GM12878 (cell line): ENCODE measurements around the gene SHC4. TPM values are rescaled to one million over a fixed set of nuclear protein-coding genes. Genes with fewer than 3 reads are reported as not detected.

ENCODE experiments used
- ATAC-seq: fragments of 200-7000 bp; cut with Tn5 transposase; 3 replicates; pipeline ENCODE4 v1.9.1; 2020; ENCODE audit warnings: mild to moderate bottlenecking, moderate library complexity
- BruUV-seq: library from RNA; stranded (reverse); fragments of 400-500 nt; replicated peaks from 2 replicates; lab custom pipeline; 2021; lab: Mats Ljungman, UMichigan
- CTCF ChIA-PET: fragments of 300-600 bp; sonication (Branson Sonifier 250); formaldehyde crosslinking; extraction: SDS; loops from one replicate; lab custom pipeline; 2021; ENCODE audit warnings: inconsistent platforms; lab: Yijun Ruan, JAX
- POLR2A ChIA-PET: fragments of 350-600 bp; formaldehyde crosslinking; extraction: SDS; loops from one replicate; lab custom pipeline; 2021; ENCODE audit warnings: inconsistent platforms; lab: Charles Lee
- RAD21 ChIA-PET: fragments of 300-600 bp; sonication (Branson Sonifier 250); formaldehyde crosslinking; loops from one replicate; lab custom pipeline; 2023; ENCODE audit warnings: antibody characterized with exemption; ENCODE audit not compliant: unreplicated experiment; lab: Charles Lee
- SMC1A ChIA-PET: fragments of 300-600 bp; sonication (Branson Sonifier 250); formaldehyde crosslinking; loops from one replicate; lab custom pipeline; 2023; ENCODE audit not compliant: unreplicated experiment, uncharacterized antibody; lab: Charles Lee
- DNase-seq: peaks from one replicate; pipeline ENCODE4 v3.0.0-alpha.2; 2011; ENCODE audit warnings: low read depth, low spot score
- FAIRE-seq: peaks from 3 replicates; lab custom pipeline; 2011; peaks lifted over from hg19 to GRCh38; lab: Jason Lieb, UNC
- H2AFZ ChIP-seq: 2 replicates; pipeline ENCODE4 v1.6.0; 2011; ENCODE audit warnings: low read depth, low read length, control low read depth; ENCODE audit not compliant: control insufficient read depth
- H3K27ac ChIP-seq: 2 replicates; pipeline ENCODE4 v1.5.1; 2011; ENCODE audit warnings: control low read depth; ENCODE audit not compliant: control insufficient read depth, insufficient read depth
- H3K27me3 ChIP-seq, 2 experiments: replicated peaks in 1 of 2; 2 replicates each; pipeline versions ENCODE4 v1.6.0 to v1.6.1; 2011; ENCODE audit warnings: low read length in 1 of 2; ENCODE audit not compliant: control insufficient read depth in 2 of 2, insufficient read depth in 2 of 2
- H3K36me3 ChIP-seq, 2 experiments: 2 replicates each; pipeline ENCODE4 v1.5.1; 2011; ENCODE audit warnings: low read length in 1 of 2; ENCODE audit not compliant: control insufficient read depth in 2 of 2, insufficient read depth in 2 of 2
- H3K4me1 ChIP-seq: 2 replicates; pipeline ENCODE4 v1.6.1; 2011; ENCODE audit warnings: mild to moderate bottlenecking, low read length, moderate library complexity, mixed read lengths; ENCODE audit not compliant: control insufficient read depth, insufficient read depth
- H3K4me2 ChIP-seq: 2 replicates; pipeline ENCODE4 v1.6.0; 2011; ENCODE audit warnings: control low read depth; ENCODE audit not compliant: control insufficient read depth, insufficient read depth
- H3K4me3 ChIP-seq: fragments of 200-600 bp; sonication (generic); 2 replicates; pipeline ENCODE4 v1.5.1; 2016
- H3K79me2 ChIP-seq: 2 replicates; pipeline ENCODE4 v1.6.0; 2011; ENCODE audit warnings: low read length; ENCODE audit not compliant: control insufficient read depth, insufficient read depth
- H3K9ac ChIP-seq: 2 replicates; pipeline ENCODE4 v1.8.0; 2011; ENCODE audit warnings: low read length, control low read depth, mixed read lengths; ENCODE audit not compliant: control insufficient read depth, insufficient read depth
- H3K9me3 ChIP-seq: replicated peaks from 3 replicates; pipeline ENCODE4 v1.5.1; 2011; ENCODE audit warnings: mild to moderate bottlenecking, low read length; ENCODE audit not compliant: control insufficient read depth, insufficient read depth
- H4K20me1 ChIP-seq: 2 replicates; pipeline ENCODE4 v1.6.0; 2011; ENCODE audit not compliant: control insufficient read depth, insufficient read depth
- ZBTB40 ChIP-seq: fragments of 450-650 bp; IDR thresholded peaks from 2 replicates; pipeline ENCODE4 v1.6.1; 2016; ENCODE audit warnings: mild to moderate bottlenecking, moderate library complexity, borderline replicate concordance
- WGBS: methylation state at CpG from one replicate; pipeline ENCODE4 v1.1.6; 2016; ENCODE audit warnings: low lambda C conversion rate; ENCODE audit not compliant: insufficient replicate concordance, insufficient coverage; ENCODE audit errors: missing lambda C conversion rate; 5-methylcytosine and 5-hydroxymethylcytosine counted together
- in situ Hi-C: fragments of 300-500 bp; cut with MboI; formaldehyde crosslinking; loops from 9 replicates; pipeline ENCODE4 v1.14.3; 2018; ENCODE audit warnings: mixed read lengths
- intact Hi-C: fragments of 100-400 bp; cut with micrococcal nuclease; formaldehyde crosslinking; loops from one replicate; pipeline ENCODE4 v1.14.2; 2022; ENCODE audit not compliant: unreplicated experiment
- polyA plus RNA-seq, 11 experiments: library from polyadenylated mRNA; depleted of rRNA in 4 of 11; unstranded in 6 of 11; stranded (reverse) in 5 of 11; fragments of >200 nt; fragmentation: Nextera tagmentation in 4 of 11; fragmentation: Illumina TruSeq in 1 of 11; extraction: Ambion mirVana in 4 of 11; extraction: Trizol in 1 of 11; gene quantifications; 1 replicate in 1 of 11; 2 replicates in 10 of 11; pipeline versions ENCODE4 v1.2.1 to v1.2.3, GENCODE V29; 2011 to 2016; ENCODE audit warnings: inconsistent platforms in 2 of 11, missing spikeins in 2 of 11, low read depth in 1 of 11
- total RNA-seq, 4 experiments: library from RNA; depleted of rRNA in 3 of 4; stranded (reverse); fragments of >200 nt in 3 of 4; fragmentation: Illumina TruSeq in 1 of 4; extraction: Trizol in 1 of 4; gene quantifications; 2 replicates each; pipeline versions ENCODE4 v1.2.1 to v1.2.3, GENCODE V29; 2013 to 2021

SHC4 gene
- total and polyA plus RNA-seq, 10 of the 15 experiments (the other 5 are each of a cell fraction or from before 2014, with no cell fraction given) = 0.04 to 0.87 (median 0.14) TPM

DNA sequence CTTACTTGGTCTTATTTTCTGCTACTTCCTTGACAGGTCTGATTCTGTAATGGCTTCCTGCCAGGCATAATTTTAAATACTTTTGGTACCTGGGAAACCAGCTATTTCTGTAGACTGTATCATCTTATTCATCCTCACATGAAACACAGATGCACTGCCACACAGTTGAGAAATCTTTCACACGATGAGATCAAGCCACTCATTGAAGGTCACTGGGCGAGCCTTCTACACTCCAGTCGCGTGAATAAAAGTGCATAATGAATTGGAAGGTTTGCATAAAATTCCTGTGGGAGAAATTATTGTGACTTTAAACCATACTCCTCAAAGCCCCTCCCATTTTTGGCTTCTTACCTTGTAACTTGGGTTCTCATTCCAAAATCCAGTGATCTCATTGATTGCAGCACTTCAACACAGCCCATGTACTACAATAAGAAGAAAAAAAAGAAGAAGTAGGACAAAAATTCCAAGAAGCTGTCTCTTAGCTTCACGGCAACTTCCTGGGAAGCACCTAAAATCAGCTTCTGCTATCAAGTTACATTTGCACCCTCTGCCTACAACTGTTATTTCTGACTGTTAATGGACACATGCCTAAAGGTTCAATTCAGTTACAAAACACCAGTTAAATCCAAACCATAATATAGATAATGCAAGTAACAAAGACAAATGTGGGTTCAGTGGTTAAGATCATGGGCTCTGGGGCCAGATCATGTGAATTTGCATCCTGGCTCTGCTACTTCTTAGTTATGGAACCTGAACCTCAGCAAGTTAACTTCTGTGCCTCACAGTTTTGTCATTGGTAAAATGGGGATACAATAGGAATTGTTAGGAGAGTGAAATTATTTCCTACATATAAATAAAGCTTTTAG, 39.0 kb downstream of the SHC4 start:
- Histone ChIP-seq H3K4me2 (no peak overlapping the region), H3K36me3 (no peaks in the 10 kb centered on the region), H3K27ac (no peak overlapping the region), H3K4me3 (no peak overlapping the region), H2AFZ (no peak overlapping the region), H4K20me1 (no peaks in the 10 kb centered on the region), H3K4me1 (no peaks in the 10 kb centered on the region), H3K79me2 (no peaks in the 10 kb centered on the region), H3K27me3 (no peaks in the 10 kb centered on the region), H3K9me3 (no peaks in the 10 kb centered on the region), H3K9ac (no peak overlapping the region)
- TF ChIP-seq ZBTB40 = no peak
- WGBS = 36% methylated on average over 5 of the region's 5 CpGs
- no peak for ATAC-seq
- BruUV-seq = no TSS peak
- intact Hi-C loops (no loop called here), in situ Hi-C loops (no loop called here)
- ChIA-PET POLR2A (no interaction called here), RAD21 (interaction anchor here (0.8 to 1.1 kb wide), 3 partner anchors 15 to 51 kb away, joined by 3 read pairs; no protein-coding TSS in a partner anchor), CTCF (interaction anchor here (0.9 to 2.6 kb wide), 3 partner anchors 13 to 51 kb away, joined by 4 to 10 read pairs (median 4); partner anchors contain the start of gene SHC4), SMC1A (interaction anchor here (1.1 to 2.7 kb wide), 5 partner anchors 8 to 51 kb away, joined by 4 to 9 read pairs (median 5); partner anchors contain the start of genes EID1 and SHC4)
- FAIRE-seq = no peak
- DNase-seq = no peak
